Mesenchymal stem cell (in vitro differentiated cells and primary cell): Measurements from ENCODE around the gene CNTNAP2.

Source experiments
- DNase-seq: peaks from one replicate; pipeline ENCODE4 v3.0.0-alpha.2; 2013
- H2AFZ ChIP-seq: one replicate; pipeline ENCODE4 v1.6.1; 2013; ENCODE audit warnings: low read depth, mild to moderate bottlenecking, control low read depth, inconsistent platforms, low read length, moderate library complexity
- H2AK5ac ChIP-seq: 2 replicates; pipeline ENCODE4 v1.6.1; 2013; ENCODE audit warnings: low read length, moderate library complexity, mild to moderate bottlenecking, inconsistent platforms; ENCODE audit not compliant: severe bottlenecking
- H2BK120ac ChIP-seq: one replicate; pipeline ENCODE4 v1.6.1; 2013; ENCODE audit warnings: low read depth, mild to moderate bottlenecking, inconsistent platforms, low read length, moderate library complexity
- H2BK12ac ChIP-seq, 2 experiments: one replicate each; pipeline ENCODE4 v1.6.1; 2013; ENCODE audit warnings: inconsistent platforms in 2 of 2, low read length in 2 of 2, mild to moderate bottlenecking in 2 of 2, moderate library complexity in 2 of 2, control low read depth in 1 of 2
- H2BK15ac ChIP-seq: one replicate; pipeline ENCODE4 v1.6.1; 2013; ENCODE audit warnings: mild to moderate bottlenecking, low read depth, inconsistent platforms; ENCODE audit not compliant: poor library complexity, severe bottlenecking
- H2BK5ac ChIP-seq: 2 replicates; pipeline ENCODE4 v1.6.1; 2013; ENCODE audit warnings: low read depth, mild to moderate bottlenecking, low read length, control low read depth, inconsistent platforms; ENCODE audit not compliant: poor library complexity, severe bottlenecking
- H3K14ac ChIP-seq, 2 experiments: one replicate each; pipeline ENCODE4 v1.6.1; 2013; ENCODE audit warnings: inconsistent platforms in 2 of 2, low read length in 2 of 2, control low read depth in 1 of 2, mild to moderate bottlenecking in 1 of 2, moderate library complexity in 1 of 2
- H3K18ac ChIP-seq, 2 experiments: one replicate each; pipeline ENCODE4 v1.6.1; 2013; ENCODE audit warnings: inconsistent platforms in 2 of 2, low read length in 2 of 2, control low read depth in 1 of 2, low read depth in 1 of 2, mild to moderate bottlenecking in 1 of 2
- H3K23ac ChIP-seq, 2 experiments: one replicate each; pipeline ENCODE4 v1.6.1; 2013; ENCODE audit warnings: inconsistent platforms in 2 of 2, low read length in 2 of 2, mild to moderate bottlenecking in 2 of 2, moderate library complexity in 2 of 2, control low read depth in 1 of 2
- H3K27ac ChIP-seq: 2 replicates; pipeline ENCODE4 v1.5.1; 2013; ENCODE audit warnings: mild to moderate bottlenecking, moderate library complexity, low read length, control low read depth, inconsistent platforms; ENCODE audit not compliant: poor library complexity, severe bottlenecking
- H3K27me3 ChIP-seq, 2 experiments: 2 replicates each; pipeline versions ENCODE4 v1.6.1 to v1.7.0; 2013; ENCODE audit warnings: low read length in 2 of 2, mild to moderate bottlenecking in 2 of 2, moderate library complexity in 2 of 2, control low read depth in 1 of 2, inconsistent platforms in 1 of 2; ENCODE audit not compliant: control insufficient read depth in 1 of 2, insufficient read depth in 1 of 2
- H3K36me3 ChIP-seq, 2 experiments: 2 replicates each; pipeline versions ENCODE4 v1.6.1 to v1.7.0; 2013; ENCODE audit warnings: low read length in 2 of 2, control low read depth in 1 of 2, inconsistent platforms in 1 of 2, low read depth in 1 of 2, mild to moderate bottlenecking in 1 of 2; ENCODE audit not compliant: insufficient read depth in 2 of 2, control insufficient read depth in 1 of 2
- H3K4ac ChIP-seq, 2 experiments: one replicate each; pipeline ENCODE4 v1.6.1; 2013; ENCODE audit warnings: inconsistent platforms in 2 of 2, low read length in 2 of 2, mild to moderate bottlenecking in 2 of 2, moderate library complexity in 2 of 2, control low read depth in 1 of 2, low read depth in 1 of 2
- H3K4me1 ChIP-seq: 2 replicates; pipeline ENCODE4 v1.6.1; 2013; ENCODE audit warnings: low read depth, low read length, control low read depth; ENCODE audit not compliant: control insufficient read depth, insufficient read depth
- H3K4me2 ChIP-seq: 2 replicates; pipeline ENCODE4 v1.6.1; 2013; ENCODE audit warnings: low read length, mild to moderate bottlenecking, inconsistent platforms; ENCODE audit not compliant: poor library complexity, severe bottlenecking
- H3K4me3 ChIP-seq, 2 experiments: 2 replicates each; pipeline versions ENCODE4 v1.5.1 to v1.7.0; 2013; ENCODE audit warnings: low read length in 2 of 2, mild to moderate bottlenecking in 2 of 2, control low read depth in 1 of 2, low read depth in 1 of 2; ENCODE audit not compliant: insufficient read depth in 1 of 2
- H3K79me1 ChIP-seq: replicated peaks from 2 replicates; pipeline ENCODE4 v1.6.1; 2013; ENCODE audit warnings: mild to moderate bottlenecking, control low read depth, low read length, inconsistent platforms; ENCODE audit not compliant: poor library complexity, severe bottlenecking
- H3K9ac ChIP-seq: 2 replicates; pipeline ENCODE4 v1.7.0; 2013; ENCODE audit warnings: mild to moderate bottlenecking, low read length, moderate library complexity
- H3K9me3 ChIP-seq: 2 replicates; pipeline ENCODE4 v1.7.0; 2013; ENCODE audit warnings: mild to moderate bottlenecking, low read length; ENCODE audit not compliant: control insufficient read depth
- H4K8ac ChIP-seq: one replicate; pipeline ENCODE4 v1.6.1; 2013; ENCODE audit warnings: inconsistent platforms, mild to moderate bottlenecking, low read length, moderate library complexity
- H4K91ac ChIP-seq: one replicate; pipeline ENCODE4 v1.6.1; 2013; ENCODE audit warnings: mild to moderate bottlenecking, low read length, inconsistent platforms
- WGBS: methylation state at CpG from one replicate; pipeline ENCODE4 v1.1.7; 2013; ENCODE audit warnings: mixed read lengths; 5-methylcytosine and 5-hydroxymethylcytosine counted together

The CNTNAP2 gene

DNA sequence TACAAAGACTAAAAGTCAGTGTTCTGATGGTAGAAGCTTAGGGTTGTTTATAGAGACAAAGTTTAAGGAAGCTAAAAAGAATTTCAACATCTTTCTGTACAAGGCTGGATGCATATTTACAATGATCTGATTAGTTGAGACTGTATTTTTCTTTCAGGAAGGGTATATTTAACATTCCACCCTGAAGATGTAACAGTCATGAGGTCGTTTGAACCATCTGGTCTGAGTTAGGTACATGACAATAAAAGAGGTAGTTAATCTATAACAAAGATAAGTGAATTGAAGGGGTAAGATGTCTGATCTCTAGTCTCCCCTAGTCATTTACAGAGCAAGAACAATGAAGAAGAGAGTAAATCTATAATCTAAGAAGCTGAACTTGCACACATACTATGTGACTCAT lies 821.2 kb downstream of the CNTNAP2 start:
- H3K4ac ChIP-seq, result no peak overlapping the region
- no peak overlapping the region for H4K8ac ChIP-seq
- H2BK15ac ChIP-seq, result no peak overlapping the region
- DNase-seq, result no peak
- no peaks in the 10 kb centered on the region for H3K36me3 ChIP-seq
- H2AFZ ChIP-seq, result no peak overlapping the region
- H3K27ac ChIP-seq, result peak overlapping the region; percentile 99
- H3K9me3 ChIP-seq, result peaks cover 14% of the 10 kb centered on the region
- H2BK12ac ChIP-seq, result no peak overlapping the region
- no peak overlapping the region for H3K4me3 ChIP-seq
- H3K14ac ChIP-seq, result no peak overlapping the region
- no peak overlapping the region for H2BK120ac ChIP-seq
- H3K27me3 ChIP-seq, result no peaks in the 10 kb centered on the region
- 13% methylated on average over 1 of the region's 1 CpG for WGBS
- no peak overlapping the region for H3K18ac ChIP-seq
- no peak overlapping the region for H2AK5ac ChIP-seq
- no peaks in the 10 kb centered on the region for H3K79me1 ChIP-seq
- H4K91ac ChIP-seq, result no peak overlapping the region
- peaks cover 3% of the 10 kb centered on the region for H3K4me1 ChIP-seq
- no peak overlapping the region for H3K23ac ChIP-seq
- no peak overlapping the region for H3K9ac ChIP-seq
- H3K4me2 ChIP-seq, result no peak overlapping the region
- H2BK5ac ChIP-seq, result no peak overlapping the region

DNA sequence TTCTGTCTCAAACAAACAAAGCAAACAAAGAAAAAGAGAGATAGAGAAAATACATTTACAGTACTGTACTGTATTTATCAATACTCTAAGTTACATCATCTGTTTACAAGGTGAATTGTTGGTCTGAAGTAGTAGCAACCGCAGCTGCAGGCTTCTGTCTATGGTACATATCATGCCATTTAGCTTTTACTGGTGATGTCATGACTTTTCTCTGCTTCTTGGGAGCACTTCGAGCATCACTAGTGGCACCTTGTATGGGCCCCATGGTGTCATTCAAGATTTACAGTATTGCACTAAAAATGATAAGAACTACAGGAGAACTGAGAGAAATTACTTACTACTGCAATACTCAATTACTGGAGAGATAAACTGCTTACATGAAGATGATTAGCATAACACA lies 826.9 kb downstream of the CNTNAP2 start:
- Histone ChIP-seq H3K36me3 (no peaks in the 10 kb centered on the region), H2AK5ac (no peak overlapping the region), H3K27me3 (no peaks in the 10 kb centered on the region), H3K4me1 (no peaks in the 10 kb centered on the region), H4K91ac (no peak overlapping the region), H2BK5ac (no peak overlapping the region), H2BK120ac (no peak overlapping the region), H3K18ac (no peak overlapping the region), H2AFZ (no peak overlapping the region), H3K4me2 (no peak overlapping the region), H3K9me3 (peaks cover 7% of the 10 kb centered on the region), H3K14ac (no peak overlapping the region), H3K23ac (no peak overlapping the region), H3K4ac (no peak overlapping the region), H3K27ac (no peak overlapping the region), H3K79me1 (no peaks in the 10 kb centered on the region), H4K8ac (no peak overlapping the region), H3K4me3 (no peak overlapping the region), H2BK12ac (no peak overlapping the region), H3K9ac (no peak overlapping the region), H2BK15ac (no peak overlapping the region)
- WGBS, result 51% methylated on average over 2 of the region's 2 CpGs
- DNase-seq, result no peak

DNA sequence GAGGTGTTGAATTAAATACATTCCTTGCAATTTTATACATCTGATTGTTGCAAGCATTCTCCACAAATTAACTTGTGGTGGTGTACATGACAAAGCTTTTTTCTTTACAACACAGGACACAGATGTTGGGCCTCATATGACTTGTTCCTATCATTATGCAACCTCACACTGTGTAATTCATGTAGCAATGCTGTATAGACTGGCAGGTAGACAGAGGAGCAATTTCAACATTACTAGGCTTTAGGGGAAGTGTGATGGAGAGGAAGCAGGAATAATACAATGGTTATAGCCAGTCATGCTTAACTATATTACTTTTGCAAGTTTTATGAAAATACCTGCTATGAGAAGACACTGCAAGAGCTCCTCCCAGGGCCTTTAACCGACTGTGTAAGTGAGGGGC lies 832.1 kb downstream of the CNTNAP2 start:
- Histone ChIP-seq H3K4ac (no peak overlapping the region), H3K27me3 (no peaks in the 10 kb centered on the region), H2AK5ac (no peak overlapping the region), H4K91ac (no peak overlapping the region), H3K4me1 (no peaks in the 10 kb centered on the region), H3K4me3 (no peak overlapping the region), H3K23ac (no peak overlapping the region), H2BK15ac (no peak overlapping the region), H3K4me2 (no peak overlapping the region), H3K9ac (no peak overlapping the region), H2BK5ac (no peak overlapping the region), H3K14ac (no peak overlapping the region), H3K36me3 (no peaks in the 10 kb centered on the region), H2BK12ac (no peak overlapping the region), H2AFZ (no peak overlapping the region), H3K27ac (no peak overlapping the region), H2BK120ac (no peak overlapping the region), H3K18ac (no peak overlapping the region), H3K9me3 (peaks cover 5% of the 10 kb centered on the region), H4K8ac (no peak overlapping the region), H3K79me1 (no peaks in the 10 kb centered on the region)
- no peak for DNase-seq
- no CpG with 5 or more reads among the region's 1 CpG for WGBS

DNA sequence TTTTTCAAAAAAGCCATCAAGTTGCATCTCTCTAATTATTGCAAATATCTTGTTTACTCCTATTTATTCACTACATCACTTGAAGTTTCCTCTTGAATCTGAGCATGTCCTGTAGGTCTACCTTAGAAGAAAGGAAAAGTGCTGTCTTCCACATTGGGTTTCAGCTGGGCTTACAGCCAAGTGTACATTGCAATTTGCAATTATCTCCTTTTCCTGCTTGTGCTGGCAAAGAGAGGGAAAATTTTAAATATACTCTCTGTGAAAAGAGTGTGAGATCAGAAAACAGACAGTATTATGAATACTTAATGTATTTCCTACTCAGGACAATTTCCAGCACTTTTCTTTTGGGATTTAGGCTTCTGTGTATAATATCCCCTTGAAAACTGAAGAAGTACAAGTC lies 839.7 kb downstream of the CNTNAP2 start:
- no peak overlapping the region for H3K27ac ChIP-seq
- H3K27me3 ChIP-seq, result no peaks in the 10 kb centered on the region
- H3K23ac ChIP-seq, result no peak overlapping the region
- H2BK120ac ChIP-seq, result no peak overlapping the region
- H2BK15ac ChIP-seq, result no peak overlapping the region
- H3K14ac ChIP-seq, result no peak overlapping the region
- H2BK12ac ChIP-seq, result no peak overlapping the region
- H3K18ac ChIP-seq, result no peak overlapping the region
- no peak overlapping the region for H3K4ac ChIP-seq
- no peak for DNase-seq
- no peak overlapping the region for H4K91ac ChIP-seq
- no peak overlapping the region for H2AK5ac ChIP-seq
- no peaks in the 10 kb centered on the region for H3K9me3 ChIP-seq
- H2BK5ac ChIP-seq, result no peak overlapping the region
- H3K4me3 ChIP-seq, result no peak overlapping the region
- H3K79me1 ChIP-seq, result no peaks in the 10 kb centered on the region
- no peak overlapping the region for H2AFZ ChIP-seq
- H4K8ac ChIP-seq, result no peak overlapping the region
- H3K4me1 ChIP-seq, result peaks cover 3% of the 10 kb centered on the region
- no peak overlapping the region for H3K4me2 ChIP-seq
- H3K36me3 ChIP-seq, result no peaks in the 10 kb centered on the region
- no peak overlapping the region for H3K9ac ChIP-seq
